ENCODE results near the gene MRPL55.
A peak's percentile ranks its signal among the peaks of the same experiment; 100 is the strongest.

Gene MRPL55

GRCh38 chr1:228147151-228147693, 38.1 kb upstream of the MRPL55 start:
- no peak for DNase-seq

- DNase-seq, result no peak
These were observed 37.5 kb upstream of the MRPL55 start for GRCh38 chr1:228146417-228147150.

GRCh38 chr1:228145463-228146416, 36.6 kb upstream of the MRPL55 start:
- DNase-seq, result no peak

GRCh38 chr1:228144993-228145343, 35.9 kb upstream of the MRPL55 start:
- no peak for DNase-seq

- DNase-seq, result no peak
These were observed 35.3 kb upstream of the MRPL55 start for GRCh38 chr1:228144193-228144992.

DNA sequence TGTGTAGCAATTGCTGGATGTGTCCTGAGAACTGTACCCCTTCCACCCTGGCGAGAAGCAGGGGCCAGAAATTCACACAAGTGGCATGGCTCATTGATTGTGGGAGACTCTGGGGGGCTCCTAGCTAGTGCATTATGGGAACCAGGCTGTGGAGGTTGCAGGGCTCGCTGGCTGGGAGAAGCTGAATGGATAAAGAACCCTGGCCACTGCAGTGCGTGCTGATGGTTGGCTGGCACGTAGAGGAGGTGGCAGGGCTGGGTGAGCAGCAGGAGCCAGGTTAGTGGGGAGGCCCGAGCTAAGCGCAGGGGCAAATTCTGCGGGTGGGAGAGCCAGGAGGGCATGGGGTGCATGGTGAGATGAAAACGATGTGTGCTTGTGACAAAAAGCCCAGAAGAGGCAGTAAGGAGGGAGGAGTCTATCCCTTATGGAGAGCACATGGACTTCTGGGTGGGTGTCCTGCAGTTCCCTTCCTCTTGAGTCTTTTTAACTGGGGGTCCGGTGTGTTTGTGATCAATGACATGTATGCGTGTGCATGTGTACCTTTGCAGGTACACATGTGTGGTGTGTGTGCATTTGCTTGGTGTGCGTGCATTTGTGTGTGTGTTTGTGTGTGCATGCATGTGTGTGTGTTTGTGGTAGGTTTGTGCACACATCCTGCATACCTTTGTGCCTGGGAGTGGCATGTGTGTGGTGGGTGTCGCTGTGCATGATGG, 34.5 kb upstream of the MRPL55 start:
- no peak for DNase-seq

GRCh38 chr1:228142701-228143136, 33.6 kb upstream of the MRPL55 start:
- DNase-seq, result no peak

- DNase-seq, result no peak
These were observed 33.1 kb upstream of the MRPL55 start for GRCh38 chr1:228142155-228142691.

DNA sequence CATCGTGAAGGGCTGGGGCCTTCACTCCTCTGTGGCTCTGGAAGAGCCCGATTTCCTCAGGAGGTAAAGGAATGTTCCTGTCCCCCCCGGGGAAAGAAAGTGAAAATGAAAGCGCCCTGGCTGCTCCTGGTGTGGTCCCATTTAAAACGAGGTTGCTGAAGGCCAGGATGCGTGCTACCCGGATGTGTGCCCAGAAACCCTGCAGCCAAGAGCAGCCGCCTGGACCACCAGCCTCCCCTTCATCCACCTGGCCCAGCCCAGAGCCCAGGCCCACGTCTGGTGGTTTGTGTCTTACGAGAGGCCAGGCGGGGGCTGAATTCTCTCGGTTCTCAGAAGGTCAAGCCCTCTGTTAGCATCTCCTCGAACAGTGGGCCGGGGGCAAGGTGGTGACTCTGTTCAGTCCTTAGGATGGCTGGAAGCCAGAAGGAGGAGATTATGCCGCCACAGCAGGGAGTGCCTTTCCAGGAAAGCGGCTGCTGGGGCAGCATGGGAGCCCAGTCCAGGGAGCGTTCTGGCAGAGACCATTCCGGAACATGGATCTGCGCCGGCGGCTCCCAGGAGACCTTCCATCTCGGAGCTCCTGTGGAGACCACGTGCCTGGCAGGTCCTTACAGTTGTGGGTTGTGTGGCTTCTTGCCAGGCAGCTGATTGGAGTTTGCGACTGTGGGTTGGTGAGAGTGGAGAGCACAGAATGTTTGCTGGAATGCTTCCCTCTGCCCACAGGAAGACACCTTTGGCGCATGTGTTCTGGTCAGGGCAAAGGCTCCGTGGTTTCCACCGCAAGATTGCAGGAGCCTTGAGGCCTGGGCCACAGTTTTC, 32.3 kb upstream of the MRPL55 start:
- peak; percentile 51 for DNase-seq

DNA sequence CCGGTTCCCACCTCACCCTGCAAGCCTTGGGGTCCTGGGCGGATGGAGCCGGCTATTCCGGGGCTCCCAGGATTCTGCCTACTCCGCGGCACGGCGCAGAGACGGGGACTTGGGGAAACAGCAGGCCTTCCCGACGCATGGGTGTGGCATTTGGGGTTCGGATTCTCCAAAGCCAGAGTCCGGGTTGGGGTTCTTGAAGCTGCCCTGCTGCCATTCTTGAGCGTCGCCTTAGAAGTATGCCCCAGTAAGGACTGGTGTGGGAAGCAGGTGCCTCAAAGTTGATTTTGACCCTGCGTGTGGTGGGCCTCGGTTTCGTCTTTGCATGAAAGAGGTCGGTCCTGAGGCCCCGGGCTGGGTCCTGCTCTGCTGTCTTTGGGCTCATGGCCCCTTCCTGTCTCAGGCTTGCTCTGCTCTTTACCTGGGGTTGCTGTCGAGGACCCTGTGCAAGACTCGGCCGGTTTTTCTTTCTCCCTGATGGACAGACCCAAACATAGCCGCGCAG, 31.7 kb upstream of the MRPL55 start:
- no peak for DNase-seq

DNA sequence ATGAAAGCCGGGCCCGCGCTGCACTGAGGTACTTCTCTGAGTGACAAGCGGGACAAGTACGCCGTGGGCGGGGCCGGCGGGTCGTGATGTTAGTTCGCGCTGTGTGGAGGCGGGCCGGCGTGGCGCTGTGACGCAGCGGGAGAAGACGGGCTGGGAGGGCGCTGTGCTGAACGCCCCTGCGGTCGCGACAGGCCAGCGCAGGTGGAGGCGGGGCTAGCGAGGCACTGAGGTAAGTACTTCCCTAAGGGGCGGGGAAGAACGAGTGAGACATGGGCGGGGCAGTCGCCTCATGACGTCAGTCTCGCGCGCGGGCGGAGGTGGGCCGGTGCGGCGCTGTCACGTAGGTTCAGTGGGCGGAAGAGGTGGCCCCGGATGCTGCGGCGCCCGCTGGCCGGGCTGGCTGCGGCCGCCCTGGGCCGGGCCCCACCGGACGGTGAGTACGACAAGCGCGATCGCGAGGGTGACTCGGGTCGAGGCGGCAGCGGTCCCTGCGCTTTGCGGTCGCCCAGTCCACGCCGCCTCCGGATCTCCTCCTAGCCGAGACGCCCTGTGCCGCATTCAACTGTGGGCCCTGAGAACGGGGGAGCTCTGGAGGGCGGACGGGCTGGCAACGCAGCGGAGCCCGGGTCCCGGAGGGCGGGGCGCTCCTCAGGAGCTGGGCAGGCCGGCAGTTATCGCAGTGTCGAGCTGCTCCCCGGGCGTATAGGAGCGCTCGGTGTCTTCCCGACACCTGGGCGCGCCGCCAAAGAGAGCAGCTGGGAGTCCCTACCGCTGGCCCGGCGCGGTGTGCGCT, 31.0 kb upstream of the MRPL55 start, which contains the start of gene GUK1:
Gene GUK1, plus strand, starts transcription at position 349 of the 793 bp plus-strand sequence. Its CDS starts 24 bp downstream, at position 373.
- DNase-seq, result peak; percentile 100

GRCh38 chr1:228139406-228139930, 30.4 kb upstream of the MRPL55 start:
- no peak for DNase-seq

GRCh38 chr1:228136901-228137300, 27.8 kb upstream of the MRPL55 start:
- no peak for DNase-seq

DNA sequence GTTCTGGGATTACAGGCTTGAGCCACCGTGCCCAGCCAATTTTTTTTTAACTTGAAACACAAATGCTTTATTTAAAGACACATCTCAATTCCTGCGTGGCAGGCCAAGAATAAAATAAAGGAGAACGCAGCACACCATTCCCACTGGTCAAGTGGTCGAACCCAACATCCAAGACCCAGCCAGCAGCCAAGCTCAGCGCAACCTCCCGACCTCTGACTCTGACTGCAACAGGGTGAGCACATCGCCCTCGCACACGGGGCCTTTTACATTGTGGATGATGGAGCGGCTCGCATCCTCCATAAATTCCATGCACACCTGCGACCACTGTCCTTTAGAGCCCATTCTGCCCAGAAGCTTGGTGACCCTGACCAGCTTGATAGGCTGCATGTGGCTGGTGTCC, 25.5 kb upstream of the MRPL55 start:
- DNase-seq, result no peak

DNA sequence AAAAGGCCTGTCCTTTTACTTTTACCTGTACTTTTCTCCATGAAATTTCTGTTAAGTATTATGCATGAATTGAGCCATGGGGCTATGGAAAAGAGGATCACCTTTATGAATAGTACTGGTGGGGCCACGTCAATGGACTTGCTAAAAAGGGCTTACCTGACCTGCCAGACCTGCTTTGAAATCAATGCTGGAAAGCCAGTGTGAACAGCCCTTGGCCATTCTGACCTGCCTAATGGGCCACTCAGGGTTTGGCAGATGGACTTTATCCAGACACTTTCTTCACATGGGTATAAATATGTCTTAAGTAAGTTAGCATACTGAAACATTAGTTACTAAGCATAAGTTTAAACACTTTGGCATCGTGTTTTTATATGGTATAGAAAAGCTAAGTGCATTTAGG, 22.7 kb upstream of the MRPL55 start:
- no peak for DNase-seq

DNA sequence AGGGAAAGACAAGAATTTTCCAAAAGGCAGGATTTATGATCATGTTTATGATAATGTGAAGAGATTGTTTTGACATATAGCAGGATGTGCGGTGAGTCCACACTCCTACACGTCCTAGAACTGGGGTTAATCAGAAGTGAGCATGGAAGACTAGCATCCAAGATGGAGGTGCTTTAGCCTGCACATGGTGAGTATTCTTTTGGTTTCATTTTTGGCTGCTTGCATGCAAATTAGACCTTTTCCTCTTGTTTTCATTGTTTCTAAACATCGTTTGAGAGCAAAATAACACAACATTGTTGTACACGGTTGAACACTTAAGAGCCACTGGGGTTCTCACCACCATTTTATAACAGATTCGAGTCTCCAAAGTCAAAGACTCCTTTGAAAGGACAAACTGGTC, 16.1 kb upstream of the MRPL55 start:
- no peak for DNase-seq

DNA sequence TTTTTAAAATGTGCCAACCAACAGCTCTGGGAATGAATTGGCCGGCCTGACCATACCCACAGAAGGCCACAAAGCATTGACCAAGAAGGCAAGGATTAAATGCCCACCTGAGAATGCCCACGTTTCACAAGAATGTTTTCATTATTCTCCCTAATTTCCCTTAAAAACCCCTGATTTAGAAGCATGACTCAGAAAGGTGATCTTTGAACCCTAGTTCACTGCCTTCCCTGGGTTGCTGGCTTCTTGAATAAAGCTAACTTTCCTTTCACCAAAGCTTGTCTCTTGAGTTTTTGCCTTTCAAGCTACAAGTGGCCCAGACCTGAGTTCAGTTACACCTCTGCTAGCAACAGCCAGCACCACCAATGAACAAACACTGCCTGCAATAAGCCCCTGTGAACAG, 14.4 kb upstream of the MRPL55 start:
- DNase-seq, result no peak

- DNase-seq, result no peak
These were observed 13.9 kb upstream of the MRPL55 start for GRCh38 chr1:228122921-228123441.

DNA sequence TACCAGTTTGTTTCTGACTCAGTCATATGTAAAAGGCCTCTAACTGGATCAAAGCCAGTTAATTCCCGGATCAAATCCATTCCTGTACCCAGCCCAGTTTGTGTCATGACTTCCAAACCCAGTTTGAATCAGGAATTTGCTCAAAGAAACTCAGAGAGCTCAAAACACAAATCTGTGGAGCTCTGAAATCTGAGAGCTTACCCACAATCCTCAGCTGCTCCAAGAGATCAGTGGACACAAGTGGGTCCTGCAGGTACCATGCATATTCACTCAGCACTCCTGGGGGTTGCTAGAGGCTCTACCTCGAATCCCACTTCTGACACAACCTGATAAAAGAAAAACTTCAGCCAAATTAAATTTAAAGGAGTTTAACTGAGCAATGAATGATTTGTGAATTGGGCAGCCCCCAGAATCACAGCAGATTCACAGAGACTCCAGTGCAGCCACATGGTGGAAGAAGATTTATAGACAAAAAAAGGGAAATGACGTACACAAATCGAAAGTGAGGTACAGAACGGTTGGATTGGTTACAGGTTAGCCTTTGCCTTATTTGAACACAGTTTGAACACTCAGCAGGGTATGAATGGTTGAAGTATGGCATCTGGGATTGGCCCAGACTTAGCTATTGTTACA, 11.9 kb upstream of the MRPL55 start:
- DNase-seq, result no peak

Measured in activated CD4-positive, alpha-beta T cell treated with anti-CD3 and anti-CD28 coated beads, Interleukin-2, Interleukin-6, amounts not matched to agents 100 ng/mL and 50 ng/mL, durations not matched to agents 16 hours and 8 hours (primary cell).